Fibroblast of the conjunctiva (primary cell): ENCODE results near the gene ZNF652.
A peak's percentile ranks its signal among the peaks of the same experiment; 100 is the strongest.
"Not testable (repeated sequence)": the region's sequence is repeated elsewhere in the genome, so short reads cannot be mapped to it uniquely, and the experiment has no call there.

Experiments
- DNase-seq: peaks from one replicate; pipeline ENCODE4 v3.0.0-alpha.2; 2010; ENCODE audit warnings: low read depth

The ZNF652 gene

DNA sequence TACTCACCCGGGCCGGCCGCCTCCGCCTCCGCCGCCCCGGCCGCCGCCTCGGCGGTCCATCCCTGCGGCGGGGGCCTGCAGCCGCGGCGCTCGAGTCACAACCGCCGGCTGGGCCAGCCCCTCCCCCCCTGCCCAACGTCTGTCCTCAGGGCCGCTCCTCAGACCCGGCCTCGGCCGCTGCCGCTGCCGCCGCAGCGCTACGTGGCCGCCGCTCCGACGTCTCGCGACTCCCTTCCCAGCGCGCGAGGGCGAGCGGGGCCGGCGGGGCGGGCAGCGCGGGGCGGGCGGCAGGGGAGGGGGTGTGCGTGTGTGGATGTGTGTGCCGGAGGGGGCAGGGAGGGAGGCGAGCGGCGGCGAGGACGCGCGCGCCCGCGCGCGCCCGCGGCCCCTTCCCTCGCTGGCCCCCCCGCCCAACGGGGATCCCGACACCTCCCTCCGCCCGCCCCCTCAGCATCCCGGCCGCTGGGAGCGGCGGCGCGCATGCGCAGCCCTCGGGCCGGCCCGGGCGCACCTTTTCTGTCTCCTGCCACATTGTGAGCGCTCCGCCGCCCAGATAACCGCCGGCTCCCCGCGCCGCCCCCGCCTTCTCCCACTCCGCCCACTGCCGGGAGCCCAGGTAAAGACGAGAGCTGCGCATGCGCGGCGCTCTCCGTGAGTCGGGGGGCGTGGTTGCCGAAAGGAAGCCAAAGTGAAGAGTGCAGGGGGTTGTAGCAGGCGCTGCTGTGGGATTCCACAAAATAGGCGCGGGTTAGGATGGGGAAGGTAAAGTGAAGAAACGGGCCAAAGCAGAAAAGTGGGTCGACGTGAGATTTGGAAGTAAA is at the start of gene ZNF652:
TSS of gene ZNF652 (minus strand) at position 349 of the 821 bp plus-strand sequence. CDS start 44,525 bp downstream, outside the sequence.
- DNase-seq = peak; percentile 53

DNA sequence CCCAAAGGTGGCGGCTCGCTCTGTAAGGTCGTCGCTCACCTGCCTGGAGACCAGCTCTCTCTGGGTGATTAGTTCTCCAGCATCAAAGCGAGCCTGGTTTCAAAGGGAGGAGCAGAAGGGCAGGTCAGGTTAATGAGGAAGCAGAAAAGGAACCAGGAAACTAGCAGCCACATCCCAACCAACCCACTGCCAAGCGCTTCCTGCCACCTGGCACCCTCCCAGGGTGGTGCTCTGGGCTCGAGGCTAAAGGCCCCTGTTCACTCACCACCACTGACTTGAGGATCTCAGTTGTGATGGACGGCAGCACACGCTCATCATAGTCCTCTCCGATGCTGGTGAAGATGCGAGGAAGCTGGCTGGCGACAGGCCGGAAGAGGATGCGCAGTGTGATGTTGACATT is 47.0 kb upstream of the ZNF652 start:
- no peak for DNase-seq

DNA sequence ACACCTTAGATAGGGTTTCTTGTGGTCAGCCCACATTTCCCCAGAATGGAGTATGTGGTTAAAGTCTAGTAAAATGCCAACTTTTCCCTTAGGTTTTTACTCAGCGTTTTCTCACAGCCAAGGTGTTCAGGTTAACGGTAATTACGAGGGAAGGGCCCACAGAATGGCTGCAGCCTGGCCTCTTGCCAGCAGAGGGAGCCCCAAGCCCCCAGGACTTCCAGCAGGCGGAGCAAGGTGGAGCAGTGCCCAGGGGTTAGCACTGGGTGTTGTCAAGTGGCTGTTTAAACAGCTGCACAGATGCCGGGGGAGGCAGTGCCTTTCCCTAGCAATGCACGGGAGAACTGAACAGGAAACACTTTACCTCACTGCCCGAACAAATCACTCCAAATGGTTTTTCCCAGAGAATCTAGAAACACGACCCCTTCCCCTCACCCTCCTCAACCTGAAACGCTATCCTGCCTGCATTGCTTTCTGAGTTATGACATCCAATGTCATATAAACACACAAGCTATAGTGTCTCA is 46.0 kb upstream of the ZNF652 start:
- peak; percentile 41 for DNase-seq

DNA sequence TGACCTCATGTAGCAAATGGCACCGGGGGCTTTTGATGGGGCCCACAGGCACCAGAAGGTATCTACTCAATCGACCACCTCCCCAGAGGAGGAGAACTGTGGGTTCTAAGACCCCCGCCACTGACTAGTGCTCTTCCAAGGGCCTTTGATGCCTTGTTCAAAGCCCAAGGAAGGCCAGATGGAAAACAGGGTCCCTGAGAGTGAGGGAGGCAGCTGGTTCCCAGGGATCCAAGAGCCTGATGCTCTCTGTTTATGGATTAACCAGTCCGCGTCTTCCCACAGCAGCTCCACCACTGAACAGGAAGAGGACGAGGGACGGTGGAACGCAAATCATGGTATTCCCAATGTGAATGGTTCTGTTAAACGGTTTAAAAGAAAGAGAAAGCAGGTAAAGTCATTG is 45.0 kb upstream of the ZNF652 start:
- DNase-seq = no peak

DNA sequence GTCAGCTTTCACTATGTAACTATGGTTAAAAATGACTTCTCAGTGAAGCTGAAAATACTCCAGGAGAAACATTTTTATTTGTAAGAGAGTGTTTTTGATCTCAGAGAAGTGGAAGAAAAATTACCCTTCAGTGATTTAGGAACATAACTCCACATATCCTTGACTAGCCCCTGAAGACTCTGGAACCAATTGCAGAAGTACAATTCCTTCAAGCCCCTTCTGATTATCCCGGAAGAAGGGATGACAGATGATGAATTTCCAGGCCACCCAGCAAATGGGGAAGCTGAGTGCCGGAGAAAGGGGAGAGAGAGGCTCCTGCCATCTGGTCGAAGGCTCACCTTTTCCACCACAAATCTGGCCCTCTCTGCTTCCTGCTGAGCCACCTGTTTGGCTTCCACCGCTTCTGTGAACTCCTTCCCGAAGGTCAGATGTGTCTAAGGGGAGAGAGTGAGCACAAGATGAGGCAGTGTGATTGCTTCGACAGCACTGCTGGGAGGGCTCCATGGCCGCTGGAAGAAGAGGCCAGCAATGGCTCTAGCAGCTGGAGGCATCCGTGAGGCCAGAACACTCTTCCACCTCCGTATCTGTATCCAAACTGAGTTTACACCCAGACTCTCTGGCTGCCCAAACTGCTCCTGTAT is 44.5 kb upstream of the ZNF652 start:
- DNase-seq = no peak

- DNase-seq = no peak
These were observed 42.9 kb upstream of the ZNF652 start for GRCh38 chr17:49404906-49405305.

DNA sequence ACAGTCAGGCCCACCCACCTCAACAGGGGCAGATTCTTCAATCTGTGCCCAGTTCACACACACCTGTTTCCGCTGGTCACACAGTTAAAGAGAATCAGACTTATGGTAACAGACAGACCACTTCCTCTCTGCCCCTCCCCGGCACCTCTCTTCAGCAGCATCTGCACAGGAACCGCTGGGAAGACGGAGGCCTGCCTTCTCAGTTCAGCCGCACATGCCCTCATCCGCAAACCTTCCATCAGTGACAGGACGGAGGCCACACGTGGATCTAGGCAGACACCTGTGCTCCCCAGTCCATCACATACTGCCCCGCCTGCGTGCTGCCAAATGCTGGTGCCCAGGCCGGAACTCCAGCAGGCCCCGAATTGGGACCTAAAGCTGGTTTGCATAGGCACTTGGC is 42.3 kb upstream of the ZNF652 start:
- no peak for DNase-seq

- DNase-seq = no peak
These were observed 41.7 kb upstream of the ZNF652 start for GRCh38 chr17:49403514-49404289.

DNA sequence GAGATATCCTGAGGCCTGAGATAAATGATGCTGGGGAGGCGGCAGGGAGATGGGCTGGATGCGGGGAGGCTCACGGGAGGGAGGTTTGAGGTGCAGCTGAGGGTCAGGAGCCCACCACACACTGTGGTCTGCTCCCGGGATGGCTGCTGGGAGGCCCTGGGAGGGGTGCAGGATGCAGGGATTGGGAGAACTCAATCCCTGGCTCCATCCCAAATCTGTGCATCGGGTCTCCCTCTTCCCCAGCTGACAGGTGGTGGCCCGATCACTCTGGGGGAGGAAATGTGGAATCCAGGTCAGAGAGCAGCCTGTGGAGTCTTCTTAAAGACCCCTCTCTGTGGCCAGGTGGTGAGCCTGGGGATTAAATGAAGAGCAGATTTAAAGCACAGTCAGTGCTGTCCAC is 40.7 kb upstream of the ZNF652 start:
- no peak for DNase-seq

DNA sequence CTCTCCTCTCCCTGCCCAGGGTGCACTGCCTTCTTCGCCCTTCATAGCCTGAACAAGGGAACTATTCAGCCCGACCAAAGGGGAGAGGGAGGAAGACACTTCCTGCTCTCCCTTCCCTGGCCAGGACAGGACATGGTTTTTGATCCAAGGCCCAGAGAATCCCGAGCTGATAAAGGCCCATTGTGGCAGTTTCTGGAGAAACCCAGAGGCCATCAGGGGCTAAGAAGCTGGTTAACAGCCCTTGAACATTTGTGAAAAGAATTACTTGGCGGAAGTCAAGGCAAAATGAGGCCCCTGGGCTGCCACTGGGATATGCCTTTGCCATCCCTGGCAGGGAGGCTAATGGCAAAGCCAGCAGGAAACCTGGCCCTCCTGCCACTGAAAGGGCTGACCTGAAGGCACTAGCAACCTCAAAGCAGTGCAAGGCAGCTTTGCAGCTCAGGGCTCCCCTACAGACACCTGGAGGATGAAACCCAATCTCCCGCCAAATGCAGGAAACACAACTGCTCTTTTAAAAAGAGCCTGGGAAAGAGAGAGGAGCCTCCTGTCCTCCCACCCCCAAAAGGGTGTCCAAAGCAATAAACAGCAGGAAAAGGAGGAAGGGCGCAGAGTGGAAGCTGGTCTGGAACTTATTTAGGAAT is 40.0 kb upstream of the ZNF652 start:
- no peak for DNase-seq

DNA sequence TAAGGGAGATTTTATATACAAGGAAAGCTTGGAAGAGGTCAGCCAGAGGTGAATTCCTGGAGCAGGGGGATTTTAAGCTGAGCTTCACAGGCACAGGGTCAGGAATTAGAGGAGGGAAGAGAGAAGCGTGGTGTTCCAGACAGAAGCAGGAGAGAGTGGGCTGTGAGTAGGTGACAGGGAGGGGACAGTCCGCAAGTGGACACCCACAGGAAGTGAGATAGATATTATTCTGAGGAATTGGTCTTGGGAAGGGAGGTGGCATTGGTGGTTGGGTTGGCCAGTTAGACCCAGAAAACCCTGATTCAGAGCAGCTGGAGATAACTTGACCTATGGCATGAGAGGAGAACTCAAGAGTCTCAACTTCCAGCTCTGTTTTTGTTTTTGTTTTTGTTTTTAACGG is 37.9 kb upstream of the ZNF652 start:
- no peak for DNase-seq

GRCh38 chr17:49397586-49397985 is 35.5 kb upstream of the ZNF652 start:
- DNase-seq = no peak

DNA sequence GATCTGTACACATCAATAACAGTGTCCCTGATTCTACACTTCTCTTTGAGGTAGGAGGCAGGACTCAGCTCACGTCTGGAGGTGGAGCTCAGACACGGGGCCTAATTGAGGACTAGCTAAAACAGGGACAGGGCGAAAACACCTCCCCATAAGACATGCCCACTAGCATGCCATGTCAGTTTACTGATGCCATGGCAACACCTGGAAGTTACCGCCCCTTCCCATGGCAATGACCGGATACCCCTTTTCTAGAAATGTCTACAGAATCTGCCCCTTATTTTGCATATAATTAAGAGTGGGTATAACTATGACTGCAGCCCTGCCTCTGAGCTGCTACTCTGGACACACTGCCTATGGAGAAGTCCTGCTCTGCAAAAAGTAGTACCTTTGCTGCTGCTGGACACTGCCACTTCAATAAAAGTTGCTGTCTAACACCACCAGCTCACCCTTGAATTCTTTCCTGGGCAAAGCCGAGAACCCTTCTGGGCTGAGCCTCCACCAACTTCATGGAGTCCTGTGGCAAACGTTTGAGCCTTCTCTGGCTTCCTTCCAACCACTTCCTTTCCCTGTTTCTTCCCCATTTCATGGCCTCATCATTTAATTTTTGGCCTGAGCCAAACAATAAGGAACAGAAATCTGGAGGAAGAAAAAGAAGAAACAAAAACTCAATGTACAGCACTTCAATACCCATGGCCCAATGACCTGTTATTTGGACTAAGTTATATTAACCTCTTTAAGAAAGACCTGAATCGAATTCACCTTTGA is 31.6 kb upstream of the ZNF652 start:
- no peak for DNase-seq

GRCh38 chr17:49390548-49391324 is 28.7 kb upstream of the ZNF652 start:
- DNase-seq = no peak

- not testable (repeated sequence) for DNase-seq
These were observed 27.7 kb upstream of the ZNF652 start for GRCh38 chr17:49389514-49390347.

GRCh38 chr17:49388692-49389513 is 26.9 kb upstream of the ZNF652 start:
- DNase-seq = no peak

GRCh38 chr17:49388290-49388640 is 26.2 kb upstream of the ZNF652 start:
- DNase-seq = no peak

DNA sequence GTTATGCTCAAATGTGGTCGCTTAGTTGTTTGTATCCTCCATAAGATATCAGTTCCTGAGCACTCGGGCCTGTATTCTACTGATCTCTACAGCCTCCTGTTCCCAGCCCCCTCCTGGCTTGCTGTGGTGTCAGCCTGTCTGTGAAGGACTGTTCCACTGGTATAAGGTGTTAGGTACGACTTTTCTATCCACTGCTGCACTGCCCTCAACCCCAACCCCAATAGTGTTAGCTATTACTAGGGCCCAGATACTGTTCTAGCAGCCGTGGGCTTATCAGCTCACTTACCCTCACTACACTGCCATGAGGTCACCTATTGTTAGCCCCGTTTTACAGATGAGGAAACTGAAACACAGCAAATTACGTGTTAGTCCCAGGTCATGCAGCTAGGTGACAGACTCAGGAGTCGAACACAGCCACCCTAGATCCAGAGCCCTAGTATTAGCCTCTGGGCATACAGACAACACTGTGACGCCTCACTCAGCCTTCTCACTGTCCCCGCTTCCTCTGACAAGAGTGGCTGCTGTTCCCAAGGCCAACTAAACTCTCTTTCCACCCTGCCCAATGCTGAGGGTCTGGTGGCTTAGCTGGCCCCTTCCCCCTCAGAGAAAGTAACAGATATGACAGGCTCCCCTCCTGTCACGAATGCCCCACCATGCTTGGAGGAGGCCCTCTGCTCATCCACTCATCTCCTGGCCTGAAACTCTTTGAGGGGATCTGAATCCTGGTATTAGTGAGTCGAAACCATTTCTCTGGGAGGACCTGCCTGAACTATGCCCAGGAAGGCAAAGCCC is 25.6 kb upstream of the ZNF652 start:
- DNase-seq = no peak
